NCI-H2196 treated with DMSO at 0.1 percent for 48 hours (cell line): ENCODE data around the gene UGT1A1.

Source experiments
- DNase-seq: peaks from one replicate; lab custom pipeline; 2025; ENCODE audit not compliant: unreplicated experiment; lab: John Stamatoyannopoulos, UW

Gene UGT1A1

GRCh38 chr2:233756429-233757081 is 3.5 kb upstream of the UGT1A1 start:
- no peak for DNase-seq

- no peak for DNase-seq
Measured at GRCh38 chr2:233758141-233758540, 1.9 kb upstream of the UGT1A1 start.

- no peak for DNase-seq
Measured at GRCh38 chr2:233758849-233759248, 1.2 kb upstream of the UGT1A1 start.

- DNase-seq: no peak
Measured at GRCh38 chr2:233761040-233761769, 1.1 kb downstream of the UGT1A1 start.

GRCh38 chr2:233764264-233764663 is 4.2 kb downstream of the UGT1A1 start:
- DNase-seq: no peak

GRCh38 chr2:233764761-233765160 is 4.7 kb downstream of the UGT1A1 start:
- DNase-seq: no peak

- no peak for DNase-seq
Measured at GRCh38 chr2:233766416-233766815, 6.3 kb downstream of the UGT1A1 start.

- no peak for DNase-seq
Measured at GRCh38 chr2:233768076-233768475, 8.0 kb downstream of the UGT1A1 start.

- DNase-seq: no peak
Measured at GRCh38 chr2:233769260-233769659, 9.2 kb downstream of the UGT1A1 start.

GRCh38 chr2:233772153-233772552 is 12.1 kb downstream of the UGT1A1 start:
- DNase-seq: no peak

GRCh38 chr2:233772583-233772982 is 12.5 kb downstream of the UGT1A1 start:
- DNase-seq: no peak

- no peak for DNase-seq
Measured at GRCh38 chr2:233773854-233774253, 13.8 kb downstream of the UGT1A1 start.

- no peak for DNase-seq
Measured at GRCh38 chr2:233775414-233775813, 15.3 kb downstream of the UGT1A1 start.

GRCh38 chr2:233778030-233778429 is 18.0 kb downstream of the UGT1A1 start, which contains the start of gene MROH2A:
Gene MROH2A, plus strand, starts transcription at chr2:233778330. Its CDS starts 1,029 bp downstream, at chr2:233779359.
- DNase-seq: no peak

GRCh38 chr2:233779722-233780121 is 19.7 kb downstream of the UGT1A1 start:
- no peak for DNase-seq

- DNase-seq: no peak
Measured at GRCh38 chr2:233780771-233781170, 20.7 kb downstream of the UGT1A1 start.

GRCh38 chr2:233789554-233789953 is 29.5 kb downstream of the UGT1A1 start:
- no peak for DNase-seq

GRCh38 chr2:233791151-233791882 is 31.2 kb downstream of the UGT1A1 start:
- no peak for DNase-seq

- DNase-seq: no peak
Measured at GRCh38 chr2:233791883-233792329, 31.8 kb downstream of the UGT1A1 start.

- DNase-seq: no peak
Measured at GRCh38 chr2:233792720-233793119, 32.6 kb downstream of the UGT1A1 start.

GRCh38 chr2:233793465-233794127 is 33.5 kb downstream of the UGT1A1 start:
- no peak for DNase-seq
